NB4 (cell line): ENCODE measurements around the gene HACL1.
"Not testable (repeated sequence)": the region's sequence is repeated elsewhere in the genome, so short reads cannot be mapped to it uniquely, and the experiment has no call there.

Experiments used
- DNase-seq: peaks from one replicate; pipeline ENCODE4 v3.0.0; 2010; ENCODE audit warnings: low read depth
- H3K4me3 ChIP-seq: one replicate; pipeline ENCODE4 v1.5.1; 2011; ENCODE audit warnings: mild to moderate bottlenecking, low read depth, low read length, moderate library complexity
- MYC ChIP-seq: IDR thresholded peaks from 2 replicates; pipeline ENCODE4 v1.6.1; 2011; ENCODE audit warnings: low read depth, low read length
- POLR2A ChIP-seq: IDR thresholded peaks from 2 replicates; pipeline ENCODE4 v1.6.1; 2011; ENCODE audit warnings: mild to moderate bottlenecking; ENCODE audit not compliant: insufficient read length; ENCODE audit errors: extremely low read depth
- TF ChIP-seq, protein P1 (sequence below): IDR thresholded peaks from 2 replicates; pipeline ENCODE4 v1.6.1; 2011; ENCODE audit warnings: low read depth, low read length
- TF ChIP-seq, protein P2 (sequence below): IDR thresholded peaks from one replicate; pipeline ENCODE4 v1.5.1; 2012; ENCODE audit warnings: low read depth, low read length

Gene HACL1

DNA sequence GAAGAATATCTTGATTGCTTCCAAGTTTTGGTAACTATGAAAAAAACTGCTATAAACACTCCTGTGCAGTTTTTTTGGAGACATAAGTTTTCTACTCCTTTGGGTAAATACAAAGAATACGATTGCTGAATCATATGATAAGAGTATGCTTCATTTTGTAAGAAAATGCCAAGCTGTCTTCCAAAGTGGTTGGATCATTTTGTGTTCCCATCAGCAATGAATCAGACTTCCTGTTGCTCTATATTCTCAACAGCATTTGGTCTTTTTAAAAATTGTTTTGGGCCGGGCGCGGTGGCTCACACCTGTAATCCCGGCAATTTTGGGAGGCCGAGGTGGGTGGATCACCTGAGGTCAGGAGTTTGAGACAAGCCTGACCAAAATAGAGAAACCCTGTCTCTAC is 14.7 kb upstream of the HACL1 start:
- TF ChIP-seq, protein P1, sequence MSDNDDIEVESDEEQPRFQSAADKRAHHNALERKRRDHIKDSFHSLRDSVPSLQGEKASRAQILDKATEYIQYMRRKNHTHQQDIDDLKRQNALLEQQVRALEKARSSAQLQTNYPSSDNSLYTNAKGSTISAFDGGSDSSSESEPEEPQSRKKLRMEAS, result no peak
- TF ChIP-seq, protein P2, sequence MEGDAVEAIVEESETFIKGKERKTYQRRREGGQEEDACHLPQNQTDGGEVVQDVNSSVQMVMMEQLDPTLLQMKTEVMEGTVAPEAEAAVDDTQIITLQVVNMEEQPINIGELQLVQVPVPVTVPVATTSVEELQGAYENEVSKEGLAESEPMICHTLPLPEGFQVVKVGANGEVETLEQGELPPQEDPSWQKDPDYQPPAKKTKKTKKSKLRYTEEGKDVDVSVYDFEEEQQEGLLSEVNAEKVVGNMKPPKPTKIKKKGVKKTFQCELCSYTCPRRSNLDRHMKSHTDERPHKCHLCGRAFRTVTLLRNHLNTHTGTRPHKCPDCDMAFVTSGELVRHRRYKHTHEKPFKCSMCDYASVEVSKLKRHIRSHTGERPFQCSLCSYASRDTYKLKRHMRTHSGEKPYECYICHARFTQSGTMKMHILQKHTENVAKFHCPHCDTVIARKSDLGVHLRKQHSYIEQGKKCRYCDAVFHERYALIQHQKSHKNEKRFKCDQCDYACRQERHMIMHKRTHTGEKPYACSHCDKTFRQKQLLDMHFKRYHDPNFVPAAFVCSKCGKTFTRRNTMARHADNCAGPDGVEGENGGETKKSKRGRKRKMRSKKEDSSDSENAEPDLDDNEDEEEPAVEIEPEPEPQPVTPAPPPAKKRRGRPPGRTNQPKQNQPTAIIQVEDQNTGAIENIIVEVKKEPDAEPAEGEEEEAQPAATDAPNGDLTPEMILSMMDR, result no peak
- TF ChIP-seq MYC (no peak), POLR2A (no peak)
- H3K4me3 ChIP-seq, result no peak overlapping the region
- DNase-seq, result no peak

DNA sequence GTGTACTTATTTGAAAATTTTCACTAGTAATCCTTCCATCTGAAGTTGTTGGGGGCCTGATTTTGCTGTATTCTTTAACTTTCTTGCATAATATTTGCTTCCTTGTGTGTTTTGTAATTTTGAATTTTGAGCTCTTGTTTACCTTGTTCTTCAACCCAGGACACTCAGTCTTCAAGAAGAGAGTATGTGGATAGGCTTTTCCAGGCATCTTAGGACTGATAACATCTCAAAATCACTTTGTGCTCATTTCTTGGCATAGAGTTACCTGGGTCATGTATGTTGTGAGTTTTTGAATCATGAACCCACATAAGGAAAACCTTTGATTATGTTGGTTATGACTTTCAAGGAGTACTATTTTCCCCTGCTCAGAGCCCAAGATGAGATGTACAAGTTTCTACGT is 13.6 kb upstream of the HACL1 start:
- TF ChIP-seq MYC (no peak), POLR2A (no peak)
- TF ChIP-seq, protein P2, result no peak
- TF ChIP-seq, protein P1, result no peak
- DNase-seq, result no peak
- no peak overlapping the region for H3K4me3 ChIP-seq

DNA sequence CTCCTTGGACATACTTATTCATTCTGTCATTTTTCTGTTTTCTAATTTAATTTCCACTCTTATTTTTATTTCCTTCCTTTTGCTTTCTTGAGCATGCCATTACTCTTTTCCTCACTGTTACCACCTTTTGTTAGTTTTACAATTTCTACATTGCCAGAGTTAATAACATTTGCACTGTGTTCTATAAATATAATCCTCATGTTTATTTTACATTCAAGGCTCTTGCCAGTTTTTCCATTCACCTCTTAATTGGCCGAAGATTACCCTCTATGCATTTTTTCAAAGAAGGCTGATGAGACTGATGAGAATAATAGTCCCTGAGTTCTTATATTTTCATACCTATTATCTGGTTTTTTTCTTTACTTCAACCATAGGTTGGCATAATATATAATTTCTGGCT is 10.6 kb upstream of the HACL1 start:
- TF ChIP-seq MYC (no peak), POLR2A (no peak)
- TF ChIP-seq, protein P2, result no peak
- TF ChIP-seq, protein P1, result no peak
- no peak for DNase-seq

DNA sequence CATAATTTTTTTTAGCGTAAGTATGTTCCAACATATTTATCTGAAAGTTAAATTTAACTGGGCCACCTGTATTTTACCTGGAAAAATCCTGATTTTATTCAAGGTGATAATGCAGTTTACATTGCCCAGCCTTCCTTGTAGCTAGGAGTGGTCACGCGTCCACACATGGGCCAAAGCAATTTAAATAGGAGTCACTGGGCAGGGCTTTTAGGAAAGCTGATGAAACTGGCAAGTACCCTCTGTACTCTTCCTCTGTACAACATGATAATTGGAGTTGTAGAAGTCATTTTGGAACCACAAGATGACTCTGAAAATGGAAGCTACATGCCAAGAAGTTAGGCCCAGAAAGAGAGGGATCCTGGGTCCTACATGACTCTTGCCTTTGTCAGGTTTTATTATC is 9.6 kb upstream of the HACL1 start:
- TF ChIP-seq, protein P1, result no peak
- no peak for DNase-seq
- H3K4me3 ChIP-seq, result no peak overlapping the region

More for the DNA sequence above, 10.6 kb upstream of the HACL1 start:
- H3K4me3 ChIP-seq, result no peak overlapping the region

DNA sequence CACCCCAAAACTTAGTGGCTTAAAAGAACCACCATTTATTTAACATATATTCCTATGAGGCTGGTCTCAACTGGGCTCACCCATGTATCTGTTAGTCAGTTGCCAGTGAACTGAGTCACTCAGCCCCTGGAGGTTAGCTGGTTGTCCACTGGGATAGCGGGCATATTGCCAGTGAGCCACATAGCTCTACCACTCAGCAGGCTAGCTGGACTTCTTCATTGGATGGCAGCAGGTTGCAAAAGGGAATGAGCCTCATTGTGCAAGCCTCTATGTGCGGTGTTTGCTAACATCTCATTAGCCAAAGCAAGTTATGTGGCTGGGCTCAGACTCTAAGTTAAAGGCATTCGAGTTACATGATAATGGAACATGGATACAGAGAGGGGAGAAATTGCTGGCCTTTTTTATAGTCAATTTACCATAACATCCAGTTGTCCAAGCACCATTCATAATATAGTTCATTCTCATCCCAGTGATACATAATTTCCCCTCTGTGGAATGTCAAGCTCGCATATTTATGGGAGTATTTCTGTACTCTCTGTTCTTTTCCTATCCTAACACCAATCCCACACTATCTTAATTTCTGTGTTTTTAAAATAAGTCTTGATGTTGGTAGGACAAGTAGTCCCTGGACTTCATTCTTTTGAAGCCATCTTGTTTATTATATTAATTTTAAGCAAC is 8.9 kb upstream of the HACL1 start:
- TF ChIP-seq, protein P2, result no peak
- TF ChIP-seq MYC, result 0 out of 2 replicates have a peak, but pooled peaks have one; percentile 11
- TF ChIP-seq, protein P1, result no peak
- no peak for TF ChIP-seq POLR2A
- DNase-seq, result peak; percentile 96

DNA sequence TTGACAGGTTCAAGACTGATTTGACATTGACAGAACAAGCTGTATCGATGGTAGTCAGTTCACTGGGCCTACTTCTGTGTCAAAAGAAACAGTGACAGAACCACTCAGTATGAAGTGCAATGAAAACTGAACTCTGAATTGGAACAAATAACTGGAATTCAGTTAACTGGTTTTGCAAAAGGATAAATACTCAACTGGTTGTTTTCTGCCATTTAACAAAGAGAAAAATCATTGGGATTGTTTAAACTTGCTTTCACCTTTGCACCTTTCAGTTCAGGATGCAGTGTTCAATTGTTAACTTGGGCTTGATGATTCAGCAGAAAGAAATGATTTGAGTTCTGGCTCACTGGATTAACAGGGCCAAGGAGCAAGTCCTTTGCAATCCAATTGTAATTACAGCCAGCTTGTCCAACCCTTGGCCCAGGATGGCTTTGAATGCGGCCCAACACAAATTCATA is 5.1 kb upstream of the HACL1 start:
- no peak overlapping the region for H3K4me3 ChIP-seq
- DNase-seq, result no peak

More for the DNA sequence above, 8.9 kb upstream of the HACL1 start:
- no peak overlapping the region for H3K4me3 ChIP-seq

DNA sequence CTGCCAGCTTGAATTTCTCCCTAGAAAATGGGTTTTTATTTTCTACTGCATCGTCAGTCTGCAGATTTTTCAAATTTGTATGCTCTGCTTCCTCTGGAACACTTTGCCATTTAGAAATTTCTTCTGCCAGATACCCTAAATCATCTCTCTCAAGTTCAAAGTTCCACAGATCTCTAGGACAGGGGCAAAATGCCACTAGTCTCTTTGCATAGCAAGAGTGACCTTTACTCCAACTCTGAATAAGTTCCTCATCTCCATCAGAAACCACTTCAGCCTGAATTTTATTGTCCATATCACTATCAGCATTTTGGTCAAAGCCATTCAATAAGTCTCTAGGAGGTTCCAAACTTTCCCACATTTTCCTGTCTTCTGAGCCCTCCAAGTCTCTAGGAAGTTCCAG is 3.2 kb upstream of the HACL1 start:
- not testable (repeated sequence) for H3K4me3 ChIP-seq

More for the DNA sequence above, 5.1 kb upstream of the HACL1 start:
- TF ChIP-seq, protein P2, result no peak
- TF ChIP-seq MYC (no peak), POLR2A (no peak)
- TF ChIP-seq, protein P1, result no peak

DNA sequence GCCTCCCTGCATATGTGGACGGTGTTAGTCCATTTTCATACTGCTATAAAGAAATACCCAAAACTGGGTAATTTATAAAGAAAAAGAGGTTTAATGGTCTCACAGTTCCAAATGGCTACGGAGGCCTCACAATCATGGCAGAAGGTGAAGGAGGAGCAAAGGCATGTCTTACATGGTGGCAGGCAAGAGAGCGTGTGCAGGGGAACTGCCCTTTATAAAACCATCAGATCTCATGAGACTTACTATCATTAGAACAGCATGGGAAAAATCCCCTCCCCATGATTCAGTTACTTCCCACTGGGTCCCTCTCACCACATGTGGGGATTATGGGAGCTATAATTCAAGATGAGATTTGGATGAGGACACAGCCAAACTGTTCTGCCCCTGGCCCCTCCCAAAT is 1.4 kb upstream of the HACL1 start:
- H3K4me3 ChIP-seq, result peak overlapping the region; percentile 86
- DNase-seq, result not testable (repeated sequence)

More for the DNA sequence above, 3.2 kb upstream of the HACL1 start:
- not testable (repeated sequence) for DNase-seq
